Muscle layer of colon (tissue), 2 donors: ENCODE results near the gene MYPN.

Source experiments
- H3K27ac ChIP-seq: one replicate; pipeline ENCODE4 v1.7.0; 2013; ENCODE audit warnings: low read depth, mild to moderate bottlenecking, low read length, moderate library complexity
- H3K27me3 ChIP-seq, 2 donors: one replicate each; pipeline ENCODE4 v1.7.0; 2013; ENCODE audit warnings: low read length in 2 of 2, mild to moderate bottlenecking in 2 of 2; ENCODE audit not compliant: insufficient read depth in 2 of 2, control insufficient read depth in 1 of 2
- H3K36me3 ChIP-seq: one replicate; pipeline ENCODE4 v1.7.0; 2013; ENCODE audit warnings: mild to moderate bottlenecking, low read length; ENCODE audit not compliant: insufficient read depth
- H3K4me1 ChIP-seq: one replicate; pipeline ENCODE4 v1.7.0; 2013; ENCODE audit warnings: mild to moderate bottlenecking, low read length; ENCODE audit not compliant: insufficient read depth
- H3K4me3 ChIP-seq, 2 donors: one replicate each; pipeline ENCODE4 v1.7.0; 2013; ENCODE audit warnings: low read length in 2 of 2, low read depth in 1 of 2, mild to moderate bottlenecking in 1 of 2, moderate library complexity in 1 of 2
- H3K9ac ChIP-seq: one replicate; pipeline ENCODE4 v1.7.0; 2013; ENCODE audit warnings: low read length
- H3K9me3 ChIP-seq: one replicate; pipeline ENCODE4 v1.7.0; 2013; ENCODE audit warnings: mild to moderate bottlenecking, low read length
- donor health status: abdominal sarcoma.
- donor health status: Adenocarcinoma of cecum.

MYPN gene

DNA sequence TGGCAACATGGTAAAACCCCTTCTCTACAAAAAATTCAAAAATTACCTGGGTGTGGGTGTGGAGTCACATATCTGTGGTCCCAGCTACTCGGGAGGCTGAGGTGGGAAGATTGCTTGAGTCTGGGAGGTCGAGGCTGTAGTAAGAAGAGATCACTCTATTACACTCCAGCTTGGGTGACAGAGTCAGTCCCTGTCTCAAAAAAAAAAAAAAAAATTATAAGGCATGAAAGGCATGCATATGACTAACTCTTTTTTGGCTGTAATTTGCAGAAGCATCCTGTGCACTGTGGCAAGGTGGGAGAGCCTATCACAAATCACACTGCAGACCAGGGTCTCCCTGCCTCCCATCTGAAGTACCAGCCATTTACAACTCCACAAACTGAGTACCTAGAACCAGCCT is 14.1 kb upstream of the MYPN start:
- Histone ChIP-seq H3K27ac (no peak overlapping the region), H3K27me3 (no peaks in the 10 kb centered on the region), H3K9ac (no peak overlapping the region), H3K4me1 (no peaks in the 10 kb centered on the region), H3K9me3 (no peaks in the 10 kb centered on the region), H3K4me3 (no peak overlapping the region), H3K36me3 (no peaks in the 10 kb centered on the region)

DNA sequence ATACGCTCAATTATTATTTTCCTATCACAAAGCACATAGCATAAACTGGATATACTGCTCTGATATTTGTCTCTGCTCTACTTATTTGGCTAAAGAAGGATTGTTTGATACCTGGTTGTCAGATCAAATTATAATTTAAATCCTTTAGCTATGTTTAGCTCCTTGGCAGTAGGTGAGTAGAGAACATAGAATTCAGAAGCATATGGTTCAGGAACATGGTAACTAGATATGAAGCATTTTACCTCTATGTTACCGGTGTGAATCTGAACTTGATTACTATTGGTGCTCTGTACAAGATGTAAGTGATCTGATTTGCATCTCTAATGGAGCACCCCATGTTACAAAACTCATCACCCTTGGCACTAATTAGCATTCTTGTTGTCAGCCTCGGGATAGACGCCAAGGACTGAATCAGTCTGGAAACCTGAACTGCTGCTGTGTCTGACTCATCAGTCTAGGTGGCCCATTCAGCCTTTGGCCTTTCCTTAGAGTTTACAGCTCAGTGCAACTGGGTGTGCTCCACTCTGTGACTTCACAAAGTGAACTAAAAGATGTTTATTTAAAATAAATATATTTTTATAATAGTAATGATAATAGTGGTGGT is 12.3 kb upstream of the MYPN start:
- no peaks in the 10 kb centered on the region for H3K27me3 ChIP-seq
- H3K27ac ChIP-seq, result no peak overlapping the region
- H3K36me3 ChIP-seq, result no peaks in the 10 kb centered on the region
- H3K4me3 ChIP-seq, result no peak overlapping the region
- H3K9ac ChIP-seq, result no peak overlapping the region
- no peaks in the 10 kb centered on the region for H3K9me3 ChIP-seq
- H3K4me1 ChIP-seq, result no peaks in the 10 kb centered on the region

DNA sequence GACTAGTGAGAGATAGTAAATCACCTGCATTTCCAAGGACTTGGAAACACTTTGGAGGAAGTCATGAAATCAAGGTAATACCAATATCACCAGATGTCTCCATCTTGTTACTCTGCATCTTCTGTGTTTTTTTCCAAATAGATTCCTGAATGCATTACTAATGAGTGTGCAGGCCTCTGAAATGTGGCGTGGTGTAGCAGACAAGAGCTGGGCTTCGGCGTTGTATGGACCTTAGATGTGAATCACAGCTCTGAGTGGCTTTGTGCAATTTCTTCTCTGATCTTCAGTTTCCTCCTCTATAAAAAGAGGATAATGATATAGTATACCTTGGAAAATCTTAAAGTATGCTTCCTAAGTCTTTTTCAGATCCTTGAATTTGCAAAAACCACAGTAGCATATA is 9.6 kb upstream of the MYPN start:
- Histone ChIP-seq H3K27me3 (no peaks in the 10 kb centered on the region), H3K9ac (no peak overlapping the region), H3K4me3 (no peak overlapping the region), H3K36me3 (no peaks in the 10 kb centered on the region), H3K4me1 (no peaks in the 10 kb centered on the region), H3K27ac (no peak overlapping the region), H3K9me3 (no peaks in the 10 kb centered on the region)

DNA sequence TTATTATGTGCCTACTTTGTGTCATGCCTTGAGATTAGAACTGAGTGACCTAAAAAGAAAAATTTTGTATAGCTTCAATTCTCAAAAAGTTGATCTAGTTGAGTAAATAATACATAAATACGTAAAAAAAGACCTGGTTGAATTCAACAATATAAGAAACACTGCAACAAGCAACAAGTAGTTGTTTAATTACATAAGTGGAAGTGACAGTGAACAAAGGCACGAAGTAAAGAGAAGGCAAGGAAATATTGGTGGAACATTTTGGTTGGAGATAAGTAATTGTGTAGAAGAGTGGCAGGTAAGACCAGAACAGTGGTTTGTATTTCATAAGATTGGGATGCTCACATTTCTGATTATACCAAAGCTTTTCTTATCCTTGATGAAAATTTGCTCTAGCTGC is 8.2 kb upstream of the MYPN start:
- H3K9ac ChIP-seq, result no peak overlapping the region
- no peaks in the 10 kb centered on the region for H3K4me1 ChIP-seq
- no peak overlapping the region for H3K4me3 ChIP-seq
- H3K27ac ChIP-seq, result no peak overlapping the region
- no peaks in the 10 kb centered on the region for H3K36me3 ChIP-seq
- H3K9me3 ChIP-seq, result no peaks in the 10 kb centered on the region
- H3K27me3 ChIP-seq, result no peaks in the 10 kb centered on the region

DNA sequence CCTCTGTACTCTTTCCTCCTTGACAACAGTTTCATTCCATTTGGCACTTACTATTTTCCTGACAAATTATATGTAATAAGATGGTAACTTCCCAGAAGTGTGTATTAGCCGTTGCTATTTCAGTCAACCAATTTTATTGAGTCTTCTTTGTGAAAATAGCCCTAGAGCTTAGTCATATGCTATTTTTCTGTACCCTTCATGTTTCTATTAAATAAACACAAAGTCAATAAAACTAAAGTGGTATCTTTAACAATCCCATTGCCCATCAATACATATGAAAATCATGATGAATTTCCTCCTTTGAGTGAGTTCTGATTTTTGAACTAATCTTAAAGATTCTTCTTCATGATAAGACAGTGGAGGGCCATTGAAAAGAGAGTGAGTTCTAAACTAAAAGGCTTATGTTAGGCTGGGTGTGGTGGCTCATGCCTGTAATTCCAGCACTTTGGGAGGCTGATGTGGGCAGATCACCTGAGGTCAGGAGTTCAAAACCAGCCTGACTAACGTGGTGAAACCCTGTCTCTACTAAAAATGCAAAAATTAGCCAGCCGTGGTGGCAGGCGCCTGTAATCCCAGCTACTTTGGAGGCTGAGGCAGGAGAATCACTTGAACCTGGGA is 5.9 kb upstream of the MYPN start:
- no peaks in the 10 kb centered on the region for H3K9me3 ChIP-seq
- H3K27me3 ChIP-seq, result no peaks in the 10 kb centered on the region
- H3K27ac ChIP-seq, result no peak overlapping the region
- H3K9ac ChIP-seq, result no peak overlapping the region
- no peaks in the 10 kb centered on the region for H3K4me1 ChIP-seq
- H3K36me3 ChIP-seq, result no peaks in the 10 kb centered on the region
- H3K4me3 ChIP-seq, result no peak overlapping the region

DNA sequence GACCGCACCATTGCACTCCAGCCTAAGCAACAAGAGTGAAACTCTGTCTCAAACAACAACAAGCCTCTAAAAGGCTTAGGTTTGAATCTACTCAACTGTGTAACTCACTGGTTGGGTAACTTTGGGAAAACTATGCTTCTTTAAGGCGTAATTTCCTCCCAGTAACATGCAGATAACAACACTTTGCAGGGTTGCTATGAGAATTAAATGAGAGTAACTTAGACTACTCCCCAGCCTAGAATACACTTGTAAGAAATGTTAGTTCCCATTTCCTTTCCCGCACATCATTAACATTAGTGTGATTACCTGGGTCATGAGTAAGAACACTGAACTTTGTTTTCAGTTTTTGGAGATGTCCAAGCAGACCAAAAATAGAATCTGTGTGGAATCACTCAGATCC is 5.4 kb upstream of the MYPN start:
- Histone ChIP-seq H3K9ac (no peak overlapping the region), H3K4me1 (no peaks in the 10 kb centered on the region), H3K36me3 (no peaks in the 10 kb centered on the region), H3K9me3 (no peaks in the 10 kb centered on the region), H3K27ac (no peak overlapping the region), H3K27me3 (no peaks in the 10 kb centered on the region), H3K4me3 (no peak overlapping the region)

DNA sequence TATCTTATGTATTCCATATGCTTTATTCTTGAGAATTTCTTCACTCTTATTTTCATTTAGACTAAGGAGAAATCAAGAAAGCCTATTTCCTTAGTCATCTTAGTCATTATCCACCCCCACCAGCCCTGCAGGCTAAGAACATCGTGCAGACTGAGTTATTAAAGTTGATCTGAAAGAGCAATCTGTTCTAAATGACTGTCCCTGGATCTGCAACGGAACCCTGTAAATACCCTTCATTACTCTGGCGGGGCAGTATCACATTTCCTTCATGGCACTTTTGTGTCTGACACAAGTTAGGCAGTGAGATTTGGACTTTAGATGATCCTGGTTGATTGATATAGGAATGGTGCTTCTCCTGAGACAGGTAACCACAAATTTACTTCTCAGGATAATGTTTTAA is 3.5 kb upstream of the MYPN start:
- H3K36me3 ChIP-seq, result no peaks in the 10 kb centered on the region
- no peak overlapping the region for H3K4me3 ChIP-seq
- no peak overlapping the region for H3K9ac ChIP-seq
- no peak overlapping the region for H3K27ac ChIP-seq
- H3K27me3 ChIP-seq, result no peaks in the 10 kb centered on the region
- H3K9me3 ChIP-seq, result no peaks in the 10 kb centered on the region
- no peaks in the 10 kb centered on the region for H3K4me1 ChIP-seq

DNA sequence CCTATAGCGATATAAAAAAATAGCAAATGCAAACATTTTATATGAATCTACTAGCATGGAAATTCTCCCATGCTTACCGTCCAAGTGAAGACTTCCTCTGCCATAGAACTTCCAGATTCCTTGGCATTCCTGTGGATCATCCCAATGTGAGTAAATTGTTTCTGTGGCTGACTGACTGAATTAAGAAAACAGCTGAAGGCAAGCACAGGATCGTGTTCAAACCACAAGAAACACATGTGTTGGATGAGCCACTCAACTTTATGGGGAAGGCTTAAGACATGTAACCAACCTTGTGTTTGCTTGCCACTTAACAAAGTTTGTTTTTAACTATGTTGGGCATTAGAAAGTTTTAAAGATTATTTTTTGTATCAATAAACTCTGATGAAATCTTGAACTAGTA is 2.6 kb upstream of the MYPN start:
- H3K4me1 ChIP-seq, result no peaks in the 10 kb centered on the region
- no peaks in the 10 kb centered on the region for H3K27me3 ChIP-seq
- H3K4me3 ChIP-seq, result no peak overlapping the region
- H3K27ac ChIP-seq, result no peak overlapping the region
- no peak overlapping the region for H3K9ac ChIP-seq
- H3K9me3 ChIP-seq, result no peaks in the 10 kb centered on the region
- no peaks in the 10 kb centered on the region for H3K36me3 ChIP-seq

DNA sequence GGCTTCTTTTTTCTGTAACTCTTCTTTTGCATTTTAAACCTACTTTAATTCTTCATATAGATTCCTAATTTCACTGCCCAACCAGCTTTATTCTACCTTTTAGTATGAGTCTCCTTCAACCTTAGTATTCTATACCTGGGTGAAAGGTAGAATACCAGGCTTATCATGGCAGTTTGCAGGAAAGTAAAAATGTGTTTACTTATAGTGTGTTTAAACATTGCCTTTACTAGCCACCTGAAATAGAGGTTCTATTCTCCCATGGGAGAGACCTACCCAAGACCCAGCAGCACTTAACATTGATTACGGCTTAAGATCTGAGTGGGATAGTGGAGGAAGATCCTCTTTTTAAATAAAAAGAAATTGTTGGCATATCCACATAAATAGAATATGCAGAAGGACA is 1.6 kb upstream of the MYPN start:
- Histone ChIP-seq H3K36me3 (no peaks in the 10 kb centered on the region), H3K27me3 (no peaks in the 10 kb centered on the region), H3K27ac (no peak overlapping the region), H3K4me3 (no peak overlapping the region), H3K9ac (no peak overlapping the region), H3K9me3 (no peaks in the 10 kb centered on the region), H3K4me1 (no peaks in the 10 kb centered on the region)

DNA sequence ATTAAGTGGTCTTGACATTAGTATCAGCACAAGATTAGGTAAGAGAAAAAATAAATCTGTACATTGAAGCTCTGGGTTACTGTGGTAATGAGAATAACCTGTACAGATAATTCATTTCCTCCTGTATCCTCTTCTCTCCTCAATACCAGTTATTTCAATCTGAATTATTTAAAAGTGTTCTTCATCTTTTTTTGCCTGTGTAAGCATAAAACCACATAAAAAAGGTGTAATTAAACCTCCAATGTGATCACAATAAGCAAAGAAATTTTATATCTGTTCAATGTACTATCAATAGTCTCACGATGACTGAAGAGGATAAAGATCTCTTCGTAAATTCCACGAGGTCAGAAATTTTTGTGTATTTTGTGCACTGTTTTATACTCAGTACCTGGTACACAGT is 1.2 kb upstream of the MYPN start:
- Histone ChIP-seq H3K27ac (no peak overlapping the region), H3K9me3 (no peaks in the 10 kb centered on the region), H3K27me3 (no peaks in the 10 kb centered on the region), H3K9ac (no peak overlapping the region), H3K36me3 (no peaks in the 10 kb centered on the region), H3K4me1 (no peaks in the 10 kb centered on the region), H3K4me3 (no peak overlapping the region)

DNA sequence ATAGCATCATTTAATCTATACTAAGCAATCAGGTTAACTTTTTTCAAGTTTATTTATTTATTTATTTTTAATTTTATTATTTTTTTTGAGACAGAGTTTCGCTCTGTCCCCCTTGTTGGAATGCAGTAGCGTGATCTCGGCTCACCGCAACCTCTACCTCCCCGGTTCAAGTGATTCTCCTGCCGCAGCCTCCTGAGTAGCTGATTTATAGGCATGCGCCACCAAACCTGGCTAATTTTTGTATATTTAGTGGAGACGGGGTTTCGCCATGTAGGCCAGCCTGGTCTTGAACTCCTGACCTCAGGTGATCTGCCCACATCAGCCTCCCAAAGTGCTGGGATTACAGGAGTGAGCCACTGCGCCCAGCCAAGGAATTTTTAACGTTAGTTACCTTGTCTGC is 635 bp upstream of the MYPN start:
- H3K9me3 ChIP-seq, result no peaks in the 10 kb centered on the region
- H3K4me1 ChIP-seq, result no peaks in the 10 kb centered on the region
- no peak overlapping the region for H3K27ac ChIP-seq
- no peaks in the 10 kb centered on the region for H3K36me3 ChIP-seq
- no peak overlapping the region for H3K4me3 ChIP-seq
- H3K27me3 ChIP-seq, result no peaks in the 10 kb centered on the region
- H3K9ac ChIP-seq, result no peak overlapping the region

DNA sequence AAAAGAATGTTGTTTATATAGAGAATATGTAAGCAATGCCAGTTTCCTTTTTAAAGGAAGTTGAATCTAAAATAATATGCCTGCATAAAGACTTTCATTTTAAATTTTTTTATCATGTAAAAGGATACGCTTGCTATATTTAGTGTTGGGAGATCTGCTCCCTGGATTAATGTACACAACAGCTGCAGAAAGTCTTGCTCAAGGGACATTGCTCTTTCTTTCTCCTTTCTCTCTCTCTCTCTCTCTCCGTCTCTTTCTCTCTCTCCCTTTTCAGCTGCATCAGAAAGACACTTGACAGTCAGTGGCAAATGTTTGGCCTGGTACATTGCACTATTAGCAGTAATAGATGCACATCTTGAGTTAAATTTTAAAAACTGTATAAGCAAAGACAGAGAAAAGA is 739 bp downstream of the MYPN start:
- H3K36me3 ChIP-seq, result no peaks in the 10 kb centered on the region
- H3K9me3 ChIP-seq, result no peaks in the 10 kb centered on the region
- H3K4me1 ChIP-seq, result no peaks in the 10 kb centered on the region
- H3K4me3 ChIP-seq, result no peak overlapping the region
- no peak overlapping the region for H3K27ac ChIP-seq
- H3K27me3 ChIP-seq, result no peaks in the 10 kb centered on the region
- no peak overlapping the region for H3K9ac ChIP-seq
